OCI-LY1 (cell line): Measurements from ENCODE around the gene XRCC1.

Experiments
- H2AFZ ChIP-seq: fragments of 200-600 bp; sonication (generic), shearing (Covaris generic); 2 replicates; pipeline ENCODE4 v1.6.0; 2014; ENCODE audit warnings: antibody characterized with exemption, mild to moderate bottlenecking, low read length
- H3F3A ChIP-seq: fragments of 200-600 bp; sonication (generic), shearing (Covaris generic); 2 replicates; pipeline ENCODE4 v1.6.0; 2014; ENCODE audit warnings: mild to moderate bottlenecking, antibody characterized with exemption, low read length, moderate library complexity; ENCODE audit not compliant: insufficient read depth
- H3K27ac ChIP-seq: fragments of 200-600 bp; sonication (generic); 2 replicates; pipeline ENCODE4 v1.5.1; 2014; ENCODE audit warnings: low read length, mixed run types, mild to moderate bottlenecking, low read depth; ENCODE audit not compliant: poor library complexity, severe bottlenecking
- H3K27me3 ChIP-seq: fragments of 200-600 bp; sonication (generic); 2 replicates; pipeline ENCODE4 v1.6.0; 2014; ENCODE audit warnings: antibody characterized with exemption, mild to moderate bottlenecking, low read length, moderate library complexity; ENCODE audit not compliant: insufficient read depth
- H3K36me3 ChIP-seq: fragments of 200-600 bp; sonication (generic); 2 replicates; pipeline ENCODE4 v1.6.1; 2014; ENCODE audit warnings: mild to moderate bottlenecking, antibody characterized with exemption, low read length, moderate library complexity, mixed read lengths; ENCODE audit not compliant: insufficient read depth
- H3K4me1 ChIP-seq: fragments of 200-600 bp; sonication (generic); 2 replicates; pipeline ENCODE4 v1.5.1; 2014; ENCODE audit warnings: mild to moderate bottlenecking, low read length, moderate library complexity; ENCODE audit not compliant: insufficient read depth, severe bottlenecking
- H3K4me2 ChIP-seq: fragments of 200-600 bp; sonication (generic), shearing (Covaris generic); 2 replicates; pipeline ENCODE4 v1.6.1; 2014; ENCODE audit warnings: low read length
- H3K4me3 ChIP-seq: fragments of 200-600 bp; sonication (generic); 2 replicates; pipeline ENCODE4 v1.5.1; 2014; ENCODE audit warnings: low read length, low read depth, mild to moderate bottlenecking, mixed read lengths; ENCODE audit not compliant: poor library complexity, severe bottlenecking
- H3K79me2 ChIP-seq: fragments of 200-600 bp; shearing (Covaris generic); 2 replicates; pipeline ENCODE4 v1.6.1; 2016; ENCODE audit warnings: mixed run types, low read length, mixed read lengths; ENCODE audit not compliant: insufficient read depth
- H3K9ac ChIP-seq: fragments of 200-600 bp; sonication (generic), shearing (Covaris generic); 2 replicates; pipeline ENCODE4 v1.6.1; 2014; ENCODE audit warnings: mild to moderate bottlenecking, low read length, mixed read lengths
- H3K9me2 ChIP-seq: fragments of 200-600 bp; sonication (generic), shearing (Covaris generic); 2 replicates; pipeline ENCODE4 v1.6.1; 2014; ENCODE audit warnings: low read depth, mild to moderate bottlenecking, low read length, mixed read lengths
- H3K9me3 ChIP-seq: fragments of 200-600 bp; shearing (Covaris generic); 2 replicates; pipeline ENCODE4 v1.6.1; 2014; ENCODE audit warnings: low read length, mixed read lengths
- H4K20me1 ChIP-seq: fragments of 200-600 bp; sonication (generic), shearing (Covaris generic); 2 replicates; pipeline ENCODE4 v1.6.0; 2016; ENCODE audit warnings: mild to moderate bottlenecking, low read length; ENCODE audit not compliant: insufficient read depth
- EZH2 ChIP-seq: fragments of 200-600 bp; sonication (generic), shearing (Covaris generic); IDR thresholded peaks from 2 replicates; pipeline ENCODE4 v1.8.0; 2017; ENCODE audit warnings: borderline replicate concordance, mixed run types, mild to moderate bottlenecking, antibody characterized with exemption, low read length, moderate library complexity, mixed read lengths
- TF ChIP-seq, protein P1 (sequence below): fragments of 200-600 bp; sonication (generic), shearing (Covaris generic); IDR thresholded peaks from 2 replicates; pipeline ENCODE4 v1.5.1; 2017; ENCODE audit warnings: mild to moderate bottlenecking, antibody characterized with exemption, low read length, moderate library complexity, mixed read lengths

XRCC1 gene

DNA sequence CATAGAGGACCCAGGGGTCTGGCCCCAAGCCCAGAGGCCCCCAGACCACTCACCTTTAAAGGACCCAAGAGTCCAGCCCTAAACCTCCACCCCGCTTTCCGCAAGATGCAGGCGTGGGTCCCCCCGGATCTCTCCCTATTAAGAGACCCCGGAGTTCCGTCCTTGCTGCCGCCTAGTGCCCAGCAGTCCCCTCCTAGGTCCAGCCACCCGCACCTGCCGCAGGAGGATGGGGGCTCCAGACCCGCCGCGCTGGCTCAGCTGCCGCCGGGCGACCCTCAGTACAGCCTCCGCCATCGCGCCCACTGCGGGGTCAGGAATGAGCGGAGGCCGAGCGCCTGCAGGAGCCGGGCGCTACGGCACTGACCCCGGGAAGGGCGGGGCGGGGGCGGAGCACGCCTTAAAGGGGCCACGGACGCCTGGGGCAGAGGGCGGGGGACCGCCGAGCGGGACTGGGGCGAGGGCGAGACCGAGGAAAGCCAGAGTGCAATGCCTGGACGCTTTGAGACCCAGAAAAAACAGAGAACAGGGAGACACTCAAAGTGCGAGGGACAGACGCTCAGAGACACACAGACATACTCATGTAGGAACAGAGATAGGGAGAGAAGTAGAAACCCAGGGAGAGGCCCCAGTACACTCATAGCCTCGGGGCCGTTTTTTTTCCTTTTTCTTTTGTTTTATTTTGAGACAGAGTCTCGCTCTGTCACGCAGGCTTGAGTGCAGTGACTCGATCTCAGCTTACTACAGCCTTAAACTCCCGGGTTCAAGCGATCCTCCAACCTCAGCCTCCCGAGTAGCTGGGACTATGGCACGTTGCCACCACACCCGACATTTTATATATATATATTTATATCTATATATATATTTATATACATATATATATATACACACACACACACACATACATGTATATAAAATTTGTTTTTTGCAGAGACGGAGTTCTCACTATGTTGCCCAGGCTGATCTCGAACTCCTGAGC, 48.2 kb downstream of the XRCC1 start, which contains the start of gene ETHE1:
TSS of gene ETHE1 (minus strand) at position 318 of the 976 bp plus-strand sequence. CDS start at position 294, 24 bp downstream.
- TF ChIP-seq EZH2: no peak
- TF ChIP-seq, protein P1, sequence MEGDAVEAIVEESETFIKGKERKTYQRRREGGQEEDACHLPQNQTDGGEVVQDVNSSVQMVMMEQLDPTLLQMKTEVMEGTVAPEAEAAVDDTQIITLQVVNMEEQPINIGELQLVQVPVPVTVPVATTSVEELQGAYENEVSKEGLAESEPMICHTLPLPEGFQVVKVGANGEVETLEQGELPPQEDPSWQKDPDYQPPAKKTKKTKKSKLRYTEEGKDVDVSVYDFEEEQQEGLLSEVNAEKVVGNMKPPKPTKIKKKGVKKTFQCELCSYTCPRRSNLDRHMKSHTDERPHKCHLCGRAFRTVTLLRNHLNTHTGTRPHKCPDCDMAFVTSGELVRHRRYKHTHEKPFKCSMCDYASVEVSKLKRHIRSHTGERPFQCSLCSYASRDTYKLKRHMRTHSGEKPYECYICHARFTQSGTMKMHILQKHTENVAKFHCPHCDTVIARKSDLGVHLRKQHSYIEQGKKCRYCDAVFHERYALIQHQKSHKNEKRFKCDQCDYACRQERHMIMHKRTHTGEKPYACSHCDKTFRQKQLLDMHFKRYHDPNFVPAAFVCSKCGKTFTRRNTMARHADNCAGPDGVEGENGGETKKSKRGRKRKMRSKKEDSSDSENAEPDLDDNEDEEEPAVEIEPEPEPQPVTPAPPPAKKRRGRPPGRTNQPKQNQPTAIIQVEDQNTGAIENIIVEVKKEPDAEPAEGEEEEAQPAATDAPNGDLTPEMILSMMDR: no peak
- no peak within 1 kb of the TSS for H3K27ac ChIP-seq
- H3K36me3 ChIP-seq: no peaks in the 10 kb centered on the region
- H3K4me1 ChIP-seq: peaks cover 29% of the 10 kb centered on the region
- H3K79me2 ChIP-seq: no peaks in the 10 kb centered on the region
- H3K9me3 ChIP-seq: no peaks in the 10 kb centered on the region
- H3F3A ChIP-seq: no peaks in the 10 kb centered on the region
- no peaks in the 10 kb centered on the region for H3K9me2 ChIP-seq
- peak within 1 kb of the TSS; percentile 52 for H3K9ac ChIP-seq
- peak within 1 kb of the TSS; percentile 76 for H3K4me2 ChIP-seq
- peak within 1 kb of the TSS; percentile 64 for H3K4me3 ChIP-seq
- H3K27me3 ChIP-seq: no peaks in the 10 kb centered on the region
- no peak within 1 kb of the TSS for H2AFZ ChIP-seq
- H4K20me1 ChIP-seq: no peaks in the 10 kb centered on the region

DNA sequence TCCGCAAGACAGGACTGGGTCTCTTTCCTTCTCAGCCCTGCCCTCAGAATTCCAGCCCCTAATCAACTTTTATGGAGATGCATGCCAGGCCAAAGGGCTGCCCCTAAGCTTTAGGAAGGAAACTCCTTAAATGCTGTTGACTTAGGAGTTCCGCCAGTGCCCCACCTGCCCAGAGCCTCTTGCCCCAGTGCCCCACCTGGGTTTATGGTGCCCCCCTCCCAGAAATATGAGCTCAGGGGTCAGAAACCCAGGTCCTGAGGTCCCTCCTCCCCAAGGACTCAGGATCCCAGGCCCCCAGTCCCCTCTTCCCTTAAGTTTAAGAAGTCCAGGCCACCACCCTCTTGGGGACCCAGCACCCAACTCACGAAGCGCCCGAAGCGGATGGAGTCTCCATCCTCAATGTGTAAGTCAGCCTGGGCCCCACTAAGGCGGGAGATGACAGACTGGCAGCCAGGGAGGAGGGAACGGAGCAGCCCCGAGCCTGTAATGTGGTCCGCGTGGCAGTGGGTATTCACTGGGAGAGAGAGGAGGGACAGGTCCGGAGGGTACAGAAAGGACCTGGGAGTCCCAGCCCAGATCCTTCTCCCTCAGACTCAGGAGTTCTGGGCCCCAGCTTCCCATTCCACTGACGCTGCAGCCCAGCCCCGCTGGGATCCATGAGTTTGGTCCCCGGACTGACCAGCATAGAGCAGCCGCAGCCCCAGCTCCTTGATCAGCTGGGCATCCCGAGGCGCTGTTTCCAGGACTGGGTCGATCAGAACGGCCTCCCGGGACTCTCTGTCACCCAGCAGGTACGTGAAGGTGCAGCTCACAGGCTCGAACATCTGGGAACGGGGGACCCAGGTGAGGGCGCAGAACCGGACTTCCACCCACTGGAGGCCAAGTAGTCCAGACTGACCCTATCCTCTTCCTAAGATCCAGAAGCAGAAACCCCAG, 49.2 kb downstream of the XRCC1 start:
- Histone ChIP-seq H3K9ac (peak overlapping the region; percentile 52; the same call in 1 of the 2 replicates), H3K9me2 (no peaks in the 10 kb centered on the region), H3K36me3 (no peaks in the 10 kb centered on the region), H2AFZ (no peak overlapping the region), H3K79me2 (no peaks in the 10 kb centered on the region), H3K4me2 (peak overlapping the region; percentile 76), H3K27ac (no peak overlapping the region), H4K20me1 (no peaks in the 10 kb centered on the region), H3K9me3 (no peaks in the 10 kb centered on the region), H3F3A (no peaks in the 10 kb centered on the region), H3K27me3 (no peaks in the 10 kb centered on the region), H3K4me1 (peaks cover 27% of the 10 kb centered on the region), H3K4me3 (peak overlapping the region; percentile 64)
- TF ChIP-seq, protein P1: no peak
- no peak for TF ChIP-seq EZH2
